Measurements from ENCODE around the gene SYNDIG1L. TPM values are rescaled to one million over a fixed set of nuclear protein-coding genes. Genes with fewer than 3 reads are reported as not detected.

SYNDIG1L gene
- total RNA-seq, 4 donors from 2014 or later: 0.21 to 0.91 (median 0.32) TPM; not detected in 1

- TF ChIP-seq, protein P1, sequence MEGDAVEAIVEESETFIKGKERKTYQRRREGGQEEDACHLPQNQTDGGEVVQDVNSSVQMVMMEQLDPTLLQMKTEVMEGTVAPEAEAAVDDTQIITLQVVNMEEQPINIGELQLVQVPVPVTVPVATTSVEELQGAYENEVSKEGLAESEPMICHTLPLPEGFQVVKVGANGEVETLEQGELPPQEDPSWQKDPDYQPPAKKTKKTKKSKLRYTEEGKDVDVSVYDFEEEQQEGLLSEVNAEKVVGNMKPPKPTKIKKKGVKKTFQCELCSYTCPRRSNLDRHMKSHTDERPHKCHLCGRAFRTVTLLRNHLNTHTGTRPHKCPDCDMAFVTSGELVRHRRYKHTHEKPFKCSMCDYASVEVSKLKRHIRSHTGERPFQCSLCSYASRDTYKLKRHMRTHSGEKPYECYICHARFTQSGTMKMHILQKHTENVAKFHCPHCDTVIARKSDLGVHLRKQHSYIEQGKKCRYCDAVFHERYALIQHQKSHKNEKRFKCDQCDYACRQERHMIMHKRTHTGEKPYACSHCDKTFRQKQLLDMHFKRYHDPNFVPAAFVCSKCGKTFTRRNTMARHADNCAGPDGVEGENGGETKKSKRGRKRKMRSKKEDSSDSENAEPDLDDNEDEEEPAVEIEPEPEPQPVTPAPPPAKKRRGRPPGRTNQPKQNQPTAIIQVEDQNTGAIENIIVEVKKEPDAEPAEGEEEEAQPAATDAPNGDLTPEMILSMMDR (IDR thresholded peaks at IDR 0.05): no peak
- no peak for TF ChIP-seq POLR2A (IDR thresholded peaks at IDR 0.05)
- TF ChIP-seq EP300 (IDR thresholded peaks at IDR 0.05): no peak
- no peak for TF ChIP-seq POLR2AphosphoS5 (IDR thresholded peaks at IDR 0.05)
- H3K36me3 ChIP-seq: no peaks in the 10 kb centered on the region
- H3K4me1 ChIP-seq: peaks cover 3% of the 10 kb centered on the region
- H3K4me3 ChIP-seq: no peak overlapping the region
- WGBS: 80% methylated on average over 7 of the region's 17 CpGs
- H3K9me3 ChIP-seq: no peaks in the 10 kb centered on the region
- H3K27ac ChIP-seq: no peak overlapping the region
- DNase-seq (ENCODE audit: low spot score in 2 of 2): no peak
- H3K27me3 ChIP-seq: peaks cover 11% of the 10 kb centered on the region
Measured at GRCh38 chr14:74358176-74358829, 67.7 kb downstream of the SYNDIG1L start.

DNA sequence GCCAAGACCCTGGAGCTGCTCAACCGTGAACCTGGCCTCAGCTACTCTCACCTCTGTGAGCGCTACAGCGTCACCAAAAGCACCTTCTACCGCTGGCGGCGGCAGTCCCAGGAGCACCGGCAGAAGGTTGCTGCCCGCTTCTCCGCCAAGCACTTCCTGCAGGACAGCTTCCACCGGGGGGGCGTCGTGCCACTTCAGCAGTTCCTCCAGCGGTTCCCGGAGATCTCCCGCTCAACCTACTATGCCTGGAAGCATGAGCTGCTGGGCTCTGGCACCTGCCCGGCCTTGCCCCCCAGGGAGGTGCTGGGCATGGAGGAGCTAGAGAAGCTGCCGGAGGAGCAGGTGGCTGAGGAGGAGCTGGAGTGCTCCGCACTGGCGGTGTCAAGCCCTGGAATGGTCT, 68.4 kb downstream of the SYNDIG1L start:
- H3K27me3 ChIP-seq: peaks cover 11% of the 10 kb centered on the region
- no peak for DNase-seq (ENCODE audit: low spot score in 2 of 2)
- H3K4me1 ChIP-seq: peaks cover 2% of the 10 kb centered on the region
- TF ChIP-seq POLR2AphosphoS5 (IDR thresholded peaks at IDR 0.05) (no peak), POLR2A (IDR thresholded peaks at IDR 0.05) (no peak), EP300 (IDR thresholded peaks at IDR 0.05) (no peak)
- TF ChIP-seq, protein P1 (IDR thresholded peaks at IDR 0.05): no peak
- WGBS: 94% methylated on average over 14 of the region's 19 CpGs
- no peak overlapping the region for H3K4me3 ChIP-seq
- H3K9me3 ChIP-seq: no peaks in the 10 kb centered on the region
- no peak overlapping the region for H3K27ac ChIP-seq
- H3K36me3 ChIP-seq: no peaks in the 10 kb centered on the region

- 87% methylated on average over 24 of the region's 32 CpGs for WGBS
- Histone ChIP-seq H3K4me3 (no peak overlapping the region), H3K27ac (no peak overlapping the region), H3K27me3 (peaks cover 15% of the 10 kb centered on the region), H3K4me1 (no peaks in the 10 kb centered on the region), H3K36me3 (no peaks in the 10 kb centered on the region), H3K9me3 (no peaks in the 10 kb centered on the region)
- DNase-seq (ENCODE audit: low spot score in 2 of 2): no peak
- TF ChIP-seq, protein P1 (IDR thresholded peaks at IDR 0.05): no peak
- TF ChIP-seq POLR2A (IDR thresholded peaks at IDR 0.05): no peak
- no peak for TF ChIP-seq POLR2AphosphoS5 (IDR thresholded peaks at IDR 0.05)
- TF ChIP-seq EP300 (IDR thresholded peaks at IDR 0.05): no peak
Measured at GRCh38 chr14:74356892-74357575, 69.0 kb downstream of the SYNDIG1L start.

Other genes starting within 250 kb of the SYNDIG1L start
- not detected for gene VSX2, start 186.8 kb downstream of the SYNDIG1L start, total RNA-seq
- gene ABCD4, start 123.3 kb downstream of the SYNDIG1L start, total RNA-seq: 10 to 100 TPM; 22.2 to 87.5 (median 43.5) TPM
- gene VRTN, start 77.7 kb downstream of the SYNDIG1L start, total RNA-seq: under 1 TPM in 2 of 4 donors, not detected in 2; 0.17 to 0.21 TPM
- 100 to 1,000 TPM; 274 to 450 (median 338) TPM for gene NPC2, start 67.1 kb upstream of the SYNDIG1L start, total RNA-seq
- 10 to 100 TPM in 2 of 4 donors, 1 to 10 TPM in 2; 7.9 to 14.7 (median 11.2) TPM for gene ISCA2, start 67.6 kb upstream of the SYNDIG1L start, total RNA-seq
- 10 to 100 TPM; 19.6 to 36.0 (median 26.2) TPM for gene LTBP2, start 186.0 kb upstream of the SYNDIG1L start, total RNA-seq

Measured in suprapubic skin (tissue), 4 donors.